T-helper 22 cell (primary cell): ENCODE data around the gene TRIM17.

Source experiments
- DNase-seq: peaks from one replicate; pipeline ENCODE4 v3.0.0-alpha.2; 2020; ENCODE audit warnings: low read depth

Gene TRIM17

DNA sequence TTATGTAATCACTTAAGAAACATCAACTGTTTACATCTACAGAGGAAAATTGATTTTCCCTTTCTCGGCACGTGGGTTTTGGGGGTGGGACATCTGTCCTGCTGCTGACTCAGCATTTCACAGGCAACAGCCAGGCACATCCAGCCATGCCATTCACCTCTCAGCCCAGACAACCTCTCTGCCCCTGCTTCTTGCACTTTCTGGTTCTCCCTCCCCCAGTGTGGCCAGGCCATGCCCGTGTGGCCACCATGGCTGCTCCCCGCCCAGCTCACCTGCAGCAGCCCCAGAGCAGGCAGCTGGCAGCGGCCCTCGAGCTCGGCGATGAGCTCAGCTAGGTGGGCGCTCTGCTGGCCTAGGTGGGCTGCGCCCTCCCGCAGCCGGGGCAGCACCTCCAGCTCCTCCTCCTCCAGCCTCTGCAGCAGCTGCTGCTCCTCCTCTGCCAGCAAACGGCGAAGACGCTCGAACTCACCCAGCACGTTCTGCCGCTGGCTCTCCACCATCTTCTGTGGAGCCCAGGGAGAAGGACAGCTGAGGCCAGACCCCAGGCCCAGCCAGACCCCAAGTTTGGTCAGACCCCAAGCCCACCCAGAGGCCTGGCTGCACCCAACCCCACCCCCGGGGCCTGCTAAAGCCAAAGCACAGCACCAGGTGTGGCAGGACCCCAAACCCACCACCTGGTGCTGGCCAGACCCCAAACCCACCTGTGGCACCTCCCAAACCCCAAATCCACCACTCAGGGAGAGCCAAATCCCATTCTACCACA lies 15.8 kb downstream of the TRIM17 start:
- DNase-seq = no peak

DNA sequence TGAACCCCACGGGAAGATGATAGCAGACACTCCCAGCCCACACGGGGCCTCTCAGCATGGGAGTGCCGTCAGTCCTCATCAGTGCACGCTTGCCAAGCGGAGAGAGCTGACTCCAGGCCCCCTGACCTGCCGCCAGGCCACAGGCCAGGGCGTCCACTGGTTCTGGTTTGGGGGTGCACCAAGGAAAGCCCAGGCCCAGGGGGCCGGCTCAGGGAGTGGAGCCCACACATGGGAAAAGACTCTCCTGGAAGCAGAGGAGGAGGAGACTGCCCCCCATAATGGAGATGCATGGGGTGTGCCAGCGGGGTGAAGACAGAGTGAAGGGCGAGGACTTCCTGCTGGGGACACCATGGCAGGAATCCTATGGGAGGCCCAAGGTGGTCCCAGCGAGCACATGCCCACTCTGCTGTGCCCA lies 16.4 kb downstream of the TRIM17 start:
- no peak for DNase-seq

DNA sequence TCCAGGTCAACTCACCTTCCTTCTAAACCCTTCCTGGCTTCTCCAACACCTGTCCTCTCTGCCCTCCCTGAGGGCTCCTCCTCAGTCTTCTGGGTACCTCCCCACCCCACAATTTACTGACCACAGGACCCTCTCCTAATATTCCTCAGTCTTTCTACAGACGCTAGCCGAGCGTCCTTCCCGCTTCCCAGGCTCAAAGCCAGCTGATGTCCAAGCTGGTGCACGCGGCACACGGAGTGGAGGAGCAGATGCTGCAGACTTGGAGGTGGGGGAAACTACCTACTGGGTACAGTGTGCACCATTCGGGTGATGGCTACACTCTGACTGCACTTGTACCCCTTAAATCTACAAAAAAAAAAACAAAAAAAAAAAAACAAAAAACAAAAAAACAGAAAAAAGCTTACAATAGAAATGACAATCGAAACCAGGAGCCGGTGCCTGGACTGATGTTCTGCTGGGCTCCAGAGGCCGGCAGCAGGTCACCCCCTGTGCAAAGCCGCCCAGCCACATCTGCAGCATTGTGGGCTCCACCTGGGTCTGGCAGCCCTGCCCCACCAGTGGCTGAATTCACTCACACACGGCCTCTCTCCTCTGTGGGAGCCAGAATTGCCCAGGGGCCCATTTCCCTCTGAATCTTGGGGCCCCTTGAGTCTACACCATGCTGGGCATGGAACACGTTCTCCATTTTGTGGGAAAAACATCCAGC lies 17.0 kb downstream of the TRIM17 start:
- DNase-seq = no peak

DNA sequence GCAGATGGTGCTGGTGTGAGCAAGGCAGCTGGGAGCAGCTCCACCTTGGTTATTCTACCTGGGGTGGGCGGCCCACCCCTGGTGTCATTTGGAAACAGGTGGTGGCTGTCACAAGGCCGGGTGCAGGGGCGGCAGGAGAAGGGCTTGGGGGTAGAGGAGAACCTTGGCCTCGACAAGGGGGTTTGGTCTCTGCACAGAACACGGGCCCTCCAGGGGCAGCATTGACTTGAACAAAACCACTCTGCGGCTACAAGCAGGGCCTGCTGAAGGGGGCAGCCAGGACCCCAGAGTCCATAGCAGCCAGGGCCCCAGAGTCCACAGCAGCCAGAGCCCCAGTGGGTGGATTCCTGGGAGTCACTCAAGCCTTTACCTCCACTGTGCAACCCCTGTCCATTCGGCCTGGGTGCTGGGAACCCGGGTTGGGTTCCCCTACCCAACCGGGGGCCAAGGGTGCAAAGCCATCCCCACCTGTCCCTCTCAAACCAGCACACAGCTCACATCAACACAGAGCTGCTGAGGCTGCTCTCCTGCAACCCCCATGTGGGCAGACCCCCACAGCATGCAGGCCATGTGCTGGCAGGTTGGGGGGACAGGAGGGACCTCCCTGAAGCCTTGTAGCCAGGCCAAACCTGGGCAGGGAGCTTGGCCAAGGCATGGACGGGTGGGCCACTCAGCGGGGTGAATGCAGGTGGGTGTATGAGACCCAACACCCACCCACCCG lies 17.8 kb downstream of the TRIM17 start:
- no peak for DNase-seq

DNA sequence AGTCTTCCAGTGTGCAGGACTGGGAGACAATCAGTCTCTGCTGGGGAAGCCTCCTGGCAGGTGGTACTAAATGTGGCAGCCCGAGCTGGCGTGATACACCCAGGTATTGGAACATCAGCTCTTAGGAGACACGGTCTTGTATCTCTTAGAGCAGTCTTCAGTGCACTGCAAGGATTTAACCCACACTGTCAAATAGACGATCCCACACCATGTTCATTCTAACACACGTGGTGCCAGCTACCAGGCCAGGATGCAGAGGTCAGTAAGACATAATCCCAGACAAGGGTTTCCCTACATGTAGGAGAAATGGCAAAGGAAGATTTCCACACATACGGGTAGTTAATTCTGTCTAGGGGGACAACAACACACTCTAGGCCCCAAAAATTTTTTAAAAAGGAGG lies 18.7 kb downstream of the TRIM17 start:
- no peak for DNase-seq

- DNase-seq = no peak
Observed at GRCh38 chr1:228396770-228397662, 19.6 kb downstream of the TRIM17 start.

DNA sequence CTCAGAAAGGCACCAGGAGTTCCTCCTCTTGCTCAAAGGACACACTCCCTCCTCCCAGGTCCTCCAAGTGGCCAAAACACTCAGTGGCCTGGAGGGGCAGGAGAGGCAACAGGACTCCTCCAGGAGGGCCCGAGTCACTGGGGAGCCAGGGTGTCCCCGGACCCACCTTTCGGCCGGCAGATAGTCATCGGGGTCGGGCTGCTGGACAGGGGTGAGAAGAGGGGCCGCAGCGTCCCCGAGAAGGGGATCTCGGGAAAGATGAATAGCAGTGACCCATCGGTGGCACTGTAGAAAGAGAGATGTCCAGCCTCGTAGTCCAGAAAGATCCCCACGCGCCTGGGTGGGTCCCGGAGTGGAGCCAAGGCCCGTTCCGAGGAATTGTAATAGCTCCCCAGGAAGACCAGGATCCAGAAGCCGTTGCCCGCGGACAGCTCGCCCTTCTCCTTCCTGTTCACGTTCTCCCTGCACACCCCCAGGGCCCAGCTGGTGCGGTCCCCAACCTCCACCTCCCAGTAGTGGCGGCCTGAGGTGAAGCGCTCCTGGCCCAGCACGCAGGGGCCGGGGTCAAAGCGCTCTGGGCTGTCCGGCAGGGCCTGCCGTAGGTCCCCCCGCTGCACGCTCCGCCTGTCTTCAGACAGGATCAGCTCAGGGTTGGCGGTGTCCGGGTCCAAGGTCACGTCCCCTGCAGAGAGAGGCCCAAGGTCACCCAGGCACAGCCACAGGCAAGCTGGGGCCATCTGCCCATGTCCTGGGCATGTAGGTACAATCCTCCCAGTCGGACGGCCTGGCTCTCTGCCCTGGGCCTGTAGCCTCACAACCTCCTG lies 21.9 kb downstream of the TRIM17 start:
- no peak for DNase-seq

- DNase-seq = no peak
Observed at GRCh38 chr1:228393811-228394570, 22.7 kb downstream of the TRIM17 start.

- DNase-seq = no peak
Observed at GRCh38 chr1:228393268-228393701, 23.4 kb downstream of the TRIM17 start.

GRCh38 chr1:228392111-228392936 lies 24.3 kb downstream of the TRIM17 start:
- no peak for DNase-seq

GRCh38 chr1:228391411-228392020 lies 25.1 kb downstream of the TRIM17 start:
- no peak for DNase-seq

GRCh38 chr1:228390649-228391048 lies 26.0 kb downstream of the TRIM17 start:
- no peak for DNase-seq

DNA sequence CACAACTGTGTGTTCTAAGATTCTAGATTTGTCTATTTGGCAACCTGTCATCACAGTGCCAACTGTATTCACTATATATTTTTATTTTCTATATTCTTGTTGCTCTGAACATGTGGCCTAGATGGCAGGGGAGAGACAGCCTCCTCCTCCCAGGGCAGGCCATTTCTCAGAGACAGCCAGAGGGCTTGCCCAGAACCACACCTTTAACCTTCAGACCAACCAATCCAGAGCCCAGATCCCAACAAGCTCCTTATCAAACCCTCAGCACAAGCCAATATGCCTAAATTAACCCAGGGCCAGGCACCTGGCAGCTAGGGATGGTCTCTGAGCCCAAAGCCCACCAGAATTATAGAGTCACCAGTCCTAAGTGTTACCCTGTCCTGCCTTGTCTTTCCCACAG lies 29.3 kb downstream of the TRIM17 start:
- DNase-seq = no peak

GRCh38 chr1:228385232-228385631 lies 31.4 kb downstream of the TRIM17 start:
- DNase-seq = no peak

GRCh38 chr1:228383773-228384172 lies 32.9 kb downstream of the TRIM17 start:
- DNase-seq = no peak

- no peak for DNase-seq
Observed at GRCh38 chr1:228381356-228381755, 35.3 kb downstream of the TRIM17 start.

DNA sequence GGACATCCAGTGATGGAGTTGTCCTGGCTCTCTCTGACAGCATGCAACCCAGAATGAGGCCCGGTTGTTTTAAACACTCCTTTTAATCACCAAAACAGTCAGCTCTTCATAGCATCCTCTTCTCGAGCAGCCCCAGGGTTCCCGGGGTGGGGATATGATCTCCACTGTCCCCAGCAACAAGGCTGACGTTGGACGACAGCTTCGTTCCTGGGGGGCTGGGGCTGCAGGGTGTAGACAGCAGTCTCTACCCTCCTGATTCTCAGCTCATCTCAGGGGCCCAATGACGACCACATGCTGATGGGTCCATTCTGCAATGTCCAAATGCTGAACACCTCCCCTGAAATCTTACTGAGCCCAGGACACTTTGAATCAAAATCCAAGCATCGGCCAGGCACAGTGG lies 37.0 kb downstream of the TRIM17 start:
- DNase-seq = no peak

GRCh38 chr1:228378873-228379460 lies 37.7 kb downstream of the TRIM17 start:
- DNase-seq = no peak
